Activated CD4-positive, CD25-positive, alpha-beta regulatory T cell treated with anti-CD3 and anti-CD28 coated beads, Interleukin-2, amount 50 U/mL, for 24 hours (primary cell): ENCODE data around the gene DDHD1.
"Not testable (repeated sequence)": the region's sequence is repeated elsewhere in the genome, so short reads cannot be mapped to it uniquely, and the experiment has no call there.

ENCODE experiments used
- ATAC-seq, 2 donors: fragments of 150-1000 bp; cut with Tn5 transposase; one replicate each; pipeline ENCODE4 v1.10.0; 2021; ENCODE audit warnings: mild to moderate bottlenecking in 1 of 2, moderate library complexity in 1 of 2

DDHD1 gene

DNA sequence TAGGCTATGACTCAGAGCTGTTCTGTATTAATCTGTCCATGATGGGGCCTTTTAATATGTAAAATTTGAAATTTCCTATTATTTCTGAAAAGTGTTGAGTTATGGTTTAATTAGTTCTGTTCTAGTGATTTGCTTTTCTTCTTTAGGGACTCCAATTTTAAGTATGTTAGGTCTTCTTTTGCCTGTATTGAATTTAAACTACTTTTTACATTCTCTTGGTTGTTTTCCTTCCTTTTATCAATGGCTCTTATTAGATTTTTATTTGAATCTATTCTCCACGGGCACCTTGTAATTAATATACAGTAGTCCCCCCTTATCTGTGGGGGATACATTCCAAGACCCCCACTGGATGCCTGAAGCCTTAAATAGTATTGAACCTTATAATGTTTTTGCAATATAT, 46.4 kb downstream of the DDHD1 start:
- no peak for ATAC-seq

DNA sequence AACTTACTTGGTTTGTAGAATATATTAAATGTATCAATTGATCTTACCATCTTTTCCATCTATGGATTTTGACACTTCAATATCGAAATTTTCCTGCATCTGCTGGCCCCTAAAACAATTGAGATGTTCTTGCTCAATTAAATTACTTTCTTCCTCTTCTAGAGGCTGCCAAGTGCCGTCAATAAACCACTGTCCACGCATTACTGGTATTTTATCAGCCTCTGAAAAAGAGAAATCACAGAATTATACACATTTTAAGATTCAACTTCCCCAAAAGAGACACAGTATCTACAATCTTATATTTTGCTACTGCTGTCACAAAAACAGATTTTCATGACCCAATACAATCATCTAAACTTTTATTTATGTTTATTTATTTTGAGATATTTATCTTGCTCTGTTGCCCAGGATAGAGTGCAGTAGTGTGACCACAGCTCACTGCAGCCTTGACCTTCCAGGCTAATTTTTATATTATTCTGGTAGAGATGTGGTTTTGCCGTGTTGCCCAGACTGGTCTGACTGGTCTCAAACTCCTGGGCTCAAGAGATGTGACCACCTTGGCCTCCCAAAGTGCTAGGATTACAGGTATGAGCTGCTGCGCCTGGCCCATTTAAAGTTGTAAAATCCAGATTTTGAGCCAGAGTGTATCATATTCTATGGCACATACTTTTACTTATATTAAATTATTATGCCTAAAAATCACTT, 49.3 kb downstream of the DDHD1 start:
- ATAC-seq: no peak

DNA sequence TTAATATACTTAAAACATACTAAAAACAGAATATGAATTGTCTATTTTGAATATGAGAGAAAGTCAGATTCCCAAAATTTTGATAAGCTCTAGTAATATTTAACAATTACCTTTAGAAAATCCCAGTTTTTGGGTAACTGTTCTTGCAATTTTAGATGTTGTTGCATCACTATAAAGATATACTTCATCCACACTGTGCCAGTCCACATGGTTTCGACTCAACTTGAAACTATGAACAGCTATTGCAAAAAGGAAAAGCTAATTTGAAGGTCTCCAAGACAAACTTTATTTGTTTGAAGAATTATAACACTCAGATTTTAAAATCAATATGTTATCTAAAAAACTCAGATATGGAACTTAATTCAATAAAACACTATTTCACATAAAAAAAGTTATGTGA, 59.9 kb downstream of the DDHD1 start:
- ATAC-seq: no peak

DNA sequence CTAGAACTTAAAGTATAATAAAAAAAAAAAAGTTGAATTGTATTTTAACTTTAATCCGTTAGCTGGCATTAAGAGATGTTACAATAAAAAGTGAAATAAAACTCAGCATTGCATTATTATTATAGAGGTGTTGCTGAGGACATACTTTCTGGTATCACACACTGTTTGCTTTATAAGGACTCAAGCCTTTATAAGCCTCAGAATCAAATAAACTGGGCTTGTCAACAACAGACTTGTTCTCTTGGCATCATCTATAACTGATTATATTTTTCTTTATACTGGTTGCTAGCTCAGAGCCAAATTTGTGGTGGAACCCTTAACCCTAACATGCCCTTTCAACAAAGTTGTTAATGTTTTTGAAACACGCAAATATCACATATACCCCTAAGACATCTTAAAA, 62.3 kb downstream of the DDHD1 start:
- no peak for ATAC-seq

DNA sequence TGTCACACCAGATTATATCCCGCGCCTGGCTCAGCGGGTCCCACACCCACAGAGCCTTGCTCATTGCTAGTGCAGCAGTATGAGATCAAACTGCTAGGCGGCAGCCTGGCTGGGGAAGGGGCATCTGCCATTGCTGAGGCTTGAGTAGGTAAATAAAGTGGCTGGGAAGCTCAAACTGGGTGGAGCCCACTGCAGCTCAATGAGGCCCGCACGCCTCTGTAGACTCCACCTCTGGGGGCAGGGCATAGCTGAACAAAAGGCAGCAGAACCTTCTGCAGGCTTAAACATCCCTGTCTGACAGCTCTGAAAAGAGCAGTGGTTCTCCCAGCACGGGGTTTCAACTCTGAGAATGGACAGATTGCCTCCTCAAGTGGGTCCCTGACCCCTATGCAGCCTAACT, 68.2 kb downstream of the DDHD1 start:
- ATAC-seq: not testable (repeated sequence)

DNA sequence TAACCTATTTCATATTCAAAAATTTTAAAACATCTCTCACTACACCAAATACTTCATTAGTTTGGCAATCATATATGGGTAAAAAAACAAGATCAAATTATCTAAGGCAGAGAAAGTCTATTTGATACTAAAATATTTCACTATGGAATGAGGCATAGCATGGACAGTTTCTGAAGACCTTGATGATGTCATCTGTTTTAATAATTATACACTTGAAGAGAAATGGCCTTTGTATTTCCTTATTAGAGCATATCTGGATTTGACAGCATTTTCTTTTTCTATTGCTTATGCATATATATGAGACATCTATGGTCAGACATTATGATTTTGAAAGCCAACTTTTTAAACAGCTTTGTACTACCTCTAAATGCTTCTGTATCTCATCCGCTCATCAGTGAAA, 88.6 kb downstream of the DDHD1 start:
- no peak for ATAC-seq

DNA sequence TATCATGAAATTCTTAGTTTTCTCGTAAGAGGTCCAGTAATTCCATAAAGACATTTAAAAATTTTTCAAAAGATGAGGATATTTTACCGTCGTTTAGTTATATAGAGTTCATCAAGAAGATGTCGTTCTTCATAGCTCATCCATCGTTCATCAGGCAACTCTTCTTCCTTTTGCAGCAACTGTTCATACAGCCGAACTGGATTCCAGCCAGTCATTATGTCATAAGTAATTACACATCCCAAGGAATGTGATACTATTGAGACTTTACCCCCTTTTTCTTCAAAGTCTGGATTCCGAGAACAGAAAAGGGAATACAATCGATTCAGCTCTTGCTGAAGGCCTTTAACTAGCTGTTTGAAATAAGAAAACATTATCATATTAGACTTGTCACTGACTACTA, 90.3 kb downstream of the DDHD1 start:
- no peak for ATAC-seq

DNA sequence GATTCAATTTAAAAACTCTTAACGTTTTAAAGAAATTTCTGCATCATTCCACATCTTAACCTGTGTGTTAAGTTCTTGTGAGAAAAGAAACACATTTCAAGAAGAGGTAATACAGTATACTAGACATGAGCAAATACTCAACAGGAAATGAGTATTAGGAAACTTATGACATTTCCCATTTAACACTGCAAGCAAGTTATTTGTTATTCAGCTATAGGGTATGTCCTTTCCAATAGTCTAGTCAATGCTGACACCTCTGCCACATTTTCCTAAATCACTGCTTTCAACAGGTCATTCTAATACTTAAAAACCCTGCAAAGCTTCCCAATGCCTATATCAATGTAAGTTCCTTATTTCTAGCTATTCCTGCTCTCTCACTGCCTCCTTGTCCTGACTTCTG, 93.1 kb downstream of the DDHD1 start:
- peak; percentile 21 to 41 for ATAC-seq

DNA sequence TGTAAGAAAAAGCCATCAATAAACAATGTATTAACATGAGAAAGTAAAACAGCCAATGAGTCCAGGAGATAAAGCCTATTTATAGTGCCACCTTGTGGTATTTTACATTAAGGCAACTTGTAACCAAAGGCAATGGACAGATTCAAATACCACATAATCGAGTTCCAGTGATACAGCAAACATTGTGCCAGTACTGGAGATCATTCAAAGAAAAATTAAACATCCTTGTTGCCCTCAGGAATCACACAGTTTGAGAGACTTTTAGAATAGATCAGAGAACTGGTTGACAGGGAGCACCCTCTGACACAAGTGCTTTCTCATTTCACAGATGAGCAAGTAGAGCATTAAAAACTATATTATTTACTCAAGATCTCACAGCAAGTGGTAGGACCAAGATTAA, 98.1 kb downstream of the DDHD1 start:
- peak in 1 of 2 donors; percentile 51 for ATAC-seq

DNA sequence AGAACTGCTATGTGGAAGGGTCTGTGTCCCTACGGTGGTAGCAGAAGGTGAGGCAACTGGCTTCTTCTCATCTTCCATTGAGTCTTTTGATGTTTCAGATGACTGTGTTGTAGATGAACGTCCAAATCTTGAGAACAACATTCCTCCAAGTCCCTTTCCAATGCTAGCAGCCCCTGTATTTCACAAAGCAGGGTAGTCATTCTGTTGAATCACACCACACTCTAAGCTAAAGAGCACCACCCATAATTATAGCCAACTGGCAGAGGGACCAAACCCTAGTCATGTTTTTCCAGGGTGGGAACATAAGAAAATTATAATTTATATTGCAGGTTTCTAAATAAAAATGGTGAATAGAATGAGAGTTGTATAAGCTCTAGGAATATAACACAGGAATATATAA, 98.7 kb downstream of the DDHD1 start:
- no peak for ATAC-seq

DNA sequence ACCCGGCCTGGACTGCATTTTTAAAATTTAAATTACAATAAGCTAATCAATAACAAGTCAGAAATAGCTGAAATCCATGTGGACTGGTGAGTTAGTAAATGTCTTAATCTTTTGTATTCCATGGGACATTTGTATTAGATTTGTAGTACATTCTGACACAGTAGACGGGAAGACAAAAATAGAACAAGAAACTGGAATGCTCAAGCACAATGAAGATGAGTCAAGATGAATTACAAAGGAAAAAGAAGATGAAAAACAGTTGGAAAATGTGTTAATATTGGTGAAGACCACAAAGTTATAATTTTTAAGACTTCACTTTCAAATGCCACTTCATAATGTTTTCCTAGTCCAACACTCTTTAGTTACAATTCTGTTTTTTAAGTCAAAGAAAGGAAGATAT, 104.5 kb downstream of the DDHD1 start:
- ATAC-seq: no peak

DNA sequence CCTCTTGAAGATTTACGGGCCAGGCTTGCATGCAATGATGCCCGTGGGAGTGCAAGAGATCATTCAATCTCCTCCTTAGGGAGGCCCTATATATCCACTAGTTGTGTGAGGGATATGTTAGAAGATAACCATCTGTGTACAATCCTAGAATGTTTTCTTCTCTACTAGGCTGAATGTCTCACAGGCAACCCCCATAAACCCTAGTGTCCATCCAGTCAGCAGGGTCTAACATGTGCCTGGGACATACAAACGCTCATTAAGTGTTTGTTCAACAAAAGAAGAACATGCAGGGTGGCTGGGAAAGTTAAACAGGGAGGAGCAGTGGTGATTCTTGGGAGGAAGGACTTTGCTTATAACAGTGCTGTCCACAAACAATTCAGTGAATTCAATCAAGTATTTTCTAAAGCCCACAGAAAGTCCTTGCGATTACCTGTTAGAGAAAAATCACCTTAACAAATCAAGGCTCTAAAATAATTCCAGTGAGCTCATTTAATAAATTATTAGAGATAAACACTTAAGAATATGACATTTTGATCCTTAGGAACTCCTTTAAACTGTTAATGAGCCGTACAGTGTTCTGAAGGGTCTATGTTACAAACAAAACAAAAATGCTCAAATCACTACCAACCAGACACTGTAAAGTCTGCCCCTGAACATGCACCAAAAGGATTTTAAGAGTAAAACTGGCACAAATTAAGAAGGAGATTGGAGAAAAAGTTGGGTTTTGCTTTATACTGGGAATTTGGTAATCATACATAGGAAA, 105.6 kb downstream of the DDHD1 start:
- ATAC-seq: no peak

DNA sequence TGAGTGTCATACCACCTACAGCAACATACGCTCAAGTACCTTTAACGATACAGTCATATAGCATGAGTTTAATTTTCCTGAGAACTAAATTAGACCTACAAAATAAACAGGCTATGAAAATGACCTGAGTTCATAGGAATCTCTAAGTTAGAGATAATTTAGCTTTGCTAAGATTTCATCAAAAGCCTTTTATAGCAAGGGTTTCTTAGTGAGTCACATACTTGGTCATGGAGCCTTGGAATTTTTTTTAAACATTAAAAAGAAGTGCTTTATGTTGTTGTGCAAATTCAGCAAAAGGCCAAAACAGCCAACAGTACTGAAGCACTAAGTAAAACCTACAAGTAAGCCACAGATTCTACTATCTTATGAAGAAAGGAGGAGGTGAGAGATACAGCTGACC, 108.6 kb downstream of the DDHD1 start:
- ATAC-seq: no peak

DNA sequence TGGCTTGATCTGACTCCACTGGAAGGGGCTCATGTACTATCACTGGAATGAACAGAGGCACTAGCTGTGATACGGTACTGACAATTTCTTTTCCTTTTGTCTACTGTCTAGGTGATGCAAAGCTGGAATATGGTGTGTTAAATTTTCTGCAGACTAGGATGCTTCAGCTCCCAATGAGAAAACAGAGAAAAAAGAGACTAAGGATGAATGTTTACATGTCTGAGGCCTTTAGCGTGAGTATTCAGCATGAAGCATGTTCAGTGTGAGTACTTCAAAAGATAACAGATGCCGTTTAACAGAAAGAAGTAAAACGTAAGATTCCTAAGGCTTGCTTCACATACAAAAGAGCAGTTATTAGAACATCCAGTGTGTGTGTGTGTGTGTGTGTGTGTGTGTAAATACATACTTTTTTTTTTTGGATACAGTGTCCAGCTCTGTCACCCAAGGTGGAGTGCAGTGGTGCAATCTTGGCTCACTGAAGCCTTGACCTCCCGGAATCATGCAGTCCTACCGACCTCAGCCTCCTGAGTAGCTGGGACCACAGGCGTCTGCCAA, 110.0 kb downstream of the DDHD1 start:
- no peak for ATAC-seq

DNA sequence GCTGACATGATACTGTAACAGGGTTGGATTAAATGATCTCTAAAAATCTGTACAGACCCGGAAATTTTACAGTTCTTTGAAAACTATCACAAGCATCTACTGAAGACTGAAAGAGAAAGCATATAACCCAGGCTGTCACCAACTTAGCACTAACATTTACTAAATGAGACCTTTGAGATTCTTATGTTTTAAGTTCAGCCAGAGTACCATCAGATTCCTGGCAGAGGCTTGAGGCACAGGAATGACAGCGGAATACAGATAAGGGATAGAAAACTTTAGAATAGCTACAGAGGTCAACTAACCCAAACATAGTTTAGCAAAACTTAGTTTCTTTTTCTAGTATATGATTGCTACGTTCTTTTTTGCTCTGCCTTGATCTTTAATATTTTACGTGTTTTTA, 110.6 kb downstream of the DDHD1 start:
- ATAC-seq: no peak

DNA sequence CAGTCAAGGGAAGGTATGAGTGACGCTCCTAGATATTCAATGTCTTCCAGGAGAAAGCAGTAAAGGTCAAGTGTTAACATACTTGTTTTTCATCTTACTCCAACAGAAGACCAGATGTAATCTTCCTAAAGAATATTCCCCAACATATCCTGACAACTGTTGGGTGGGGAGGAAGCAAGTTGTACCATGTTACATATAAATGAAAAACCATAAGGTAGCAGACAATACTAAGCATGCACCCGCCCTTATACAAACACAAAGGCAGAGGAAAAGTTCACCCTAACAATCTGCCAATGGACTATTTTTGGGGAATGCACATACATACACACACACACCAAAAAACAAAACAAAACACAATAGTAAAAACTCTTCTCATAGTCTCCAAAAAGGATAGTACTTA, 112.1 kb downstream of the DDHD1 start:
- ATAC-seq: no peak

DNA sequence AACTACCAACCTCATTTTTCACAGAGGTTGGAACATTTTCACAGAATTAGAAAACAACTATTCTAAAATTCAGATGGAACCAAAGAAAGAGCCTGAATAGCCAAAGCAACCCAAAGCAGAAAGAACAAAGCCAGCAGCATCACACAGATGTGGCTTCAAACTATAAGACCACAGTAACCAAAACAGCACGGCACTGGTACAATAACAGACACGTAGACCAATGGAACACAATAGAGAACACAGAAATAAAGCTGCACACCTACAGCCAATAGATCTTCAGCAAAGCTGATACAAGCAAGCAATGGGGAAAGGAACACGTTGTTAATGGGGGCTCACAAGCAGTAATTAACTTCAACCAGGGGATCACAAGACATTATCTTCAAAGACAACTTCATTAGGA, 114.5 kb downstream of the DDHD1 start:
- ATAC-seq: no peak

DNA sequence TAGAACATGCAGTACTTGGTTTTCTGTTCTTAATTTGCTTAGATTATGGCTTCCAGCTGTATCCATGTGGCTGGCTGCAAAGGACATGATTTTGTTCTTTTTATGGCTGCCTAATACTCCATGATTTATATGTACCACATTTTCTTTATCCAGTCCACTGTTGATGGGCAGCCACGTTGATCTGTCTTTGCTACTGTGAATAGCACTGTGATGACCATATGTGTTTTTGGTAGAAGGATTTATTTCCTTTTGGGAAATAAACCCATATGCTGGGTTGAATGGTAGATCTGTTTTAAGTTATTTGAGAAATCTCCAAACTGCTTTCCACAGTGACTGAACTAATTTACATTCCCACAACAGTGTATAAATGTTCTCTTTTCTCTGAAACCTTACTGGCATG, 116.1 kb downstream of the DDHD1 start:
- ATAC-seq: no peak

DNA sequence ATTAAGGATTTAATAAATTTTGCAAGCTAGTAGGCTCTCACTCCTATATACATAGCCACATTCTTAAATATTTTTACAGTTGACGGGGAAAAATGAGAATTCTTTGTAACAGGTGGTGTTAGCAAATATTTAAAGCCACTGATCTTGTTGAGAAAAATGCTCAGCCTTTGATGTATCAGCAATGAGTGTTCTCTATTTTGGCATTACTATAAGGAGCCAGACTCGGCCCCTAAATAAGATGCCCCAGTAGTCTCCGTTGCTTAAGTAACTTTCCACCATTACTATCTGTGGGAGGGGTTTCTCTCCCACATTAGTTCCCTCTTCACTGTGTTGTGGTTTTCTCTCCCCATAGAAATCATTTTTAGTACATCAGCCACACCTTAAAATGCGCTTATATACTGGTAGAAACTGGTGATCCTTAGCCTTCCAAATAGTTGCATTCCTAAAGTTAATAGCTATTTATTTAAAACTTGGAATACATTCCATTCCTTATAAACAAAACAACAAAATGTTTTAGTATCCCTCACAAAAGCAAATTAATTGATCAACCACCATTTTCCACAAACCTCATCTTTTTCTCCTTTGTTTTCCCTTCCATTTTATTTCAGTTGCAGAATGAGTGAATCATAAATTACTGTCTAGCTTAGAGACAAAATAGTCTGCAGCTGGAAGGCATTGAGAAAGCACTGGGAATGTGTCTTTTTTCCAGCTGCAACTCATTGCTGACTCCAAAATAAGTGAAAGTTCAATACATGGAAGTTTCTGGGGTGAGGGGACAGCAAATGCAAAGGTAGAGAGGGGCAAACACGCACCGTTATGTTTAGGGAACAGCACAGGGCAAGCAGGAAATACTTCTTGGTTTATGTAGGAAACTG, 117.5 kb downstream of the DDHD1 start:
- ATAC-seq: no peak

DNA sequence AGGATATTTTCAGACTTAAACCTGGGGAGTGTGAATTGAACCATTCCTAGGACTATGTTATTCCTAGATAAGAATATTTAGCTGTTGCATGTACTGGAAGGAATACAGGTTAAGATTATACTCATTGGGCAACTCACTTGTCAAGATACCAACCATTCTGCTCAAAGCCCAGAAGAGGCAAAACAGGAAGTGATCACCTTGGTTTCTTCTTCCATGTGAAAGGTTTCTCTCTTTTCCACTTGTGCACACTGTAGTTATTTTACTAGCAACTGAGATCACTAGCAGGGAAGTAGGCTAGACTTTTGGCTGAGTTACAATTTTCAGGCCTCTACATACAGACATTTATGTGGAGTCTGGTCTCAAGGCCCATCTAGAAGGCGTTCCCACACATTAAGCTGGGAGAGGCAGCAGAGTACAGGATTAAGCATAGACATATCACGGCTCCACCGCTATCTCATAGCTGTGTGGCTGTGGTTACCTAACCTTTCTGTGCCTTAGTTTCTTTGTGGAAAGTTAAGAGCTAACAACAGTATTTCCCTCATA, 118.4 kb downstream of the DDHD1 start:
- no peak for ATAC-seq

DNA sequence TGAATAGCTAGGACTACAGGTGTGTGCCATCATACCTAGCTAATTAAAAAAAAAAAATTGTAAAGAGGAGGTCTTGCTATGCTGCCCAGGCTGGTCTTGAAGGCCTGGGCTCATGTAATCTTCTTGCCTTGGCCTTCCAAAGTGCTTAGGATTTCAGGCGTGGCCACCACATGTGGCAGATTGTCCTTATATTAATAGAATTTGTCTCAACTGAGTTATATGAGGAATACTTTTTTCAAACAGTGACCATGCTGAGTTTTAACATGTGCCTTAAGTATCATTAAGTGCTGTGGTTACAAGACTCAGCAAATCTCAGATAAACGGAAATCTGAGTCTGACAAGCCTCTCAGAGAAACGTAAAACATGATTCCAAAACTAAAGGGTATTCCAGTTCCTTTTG, 119.1 kb downstream of the DDHD1 start:
- ATAC-seq: no peak

DNA sequence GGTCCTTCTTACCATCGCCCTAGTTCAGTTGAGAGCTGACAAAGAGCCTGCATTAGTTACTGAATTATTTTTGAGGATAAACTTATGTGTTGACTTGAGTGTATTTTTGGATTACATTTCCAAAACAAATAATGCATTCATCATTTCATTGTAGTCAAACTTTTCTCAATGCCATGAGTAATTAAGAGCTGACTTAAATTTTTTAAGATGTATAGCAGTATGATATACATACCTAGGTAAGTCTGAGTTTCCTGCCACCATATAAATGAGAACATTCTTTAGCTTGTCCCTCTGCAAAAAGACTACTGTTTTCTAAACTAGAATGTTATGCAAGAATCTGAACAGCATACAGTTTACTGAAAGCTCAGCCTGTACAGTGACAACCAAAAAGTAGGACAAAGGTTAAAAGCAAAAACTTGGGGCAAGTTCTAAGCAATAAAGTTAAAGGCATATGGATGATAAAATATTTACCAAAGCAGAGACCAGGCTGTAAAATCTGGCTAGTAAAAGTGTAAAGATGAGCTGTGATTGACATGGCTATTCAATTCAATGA, 120.2 kb downstream of the DDHD1 start:
- ATAC-seq: no peak
